SK-N-SH treated with all-trans-retinoic acid at 6 μM for 48 hours (cell line): Measurements from ENCODE around the gene XPO6.

Source experiments
- ATAC-seq: fragments of 200-7000 bp; cut with Tn5 transposase; 3 replicates; pipeline ENCODE4 v1.9.1; 2020; ENCODE audit warnings: mild to moderate bottlenecking, moderate library complexity
- ARNTL ChIP-seq: fragments of 450-650 bp; formaldehyde crosslinking; IDR thresholded peaks from 2 replicates; pipeline ENCODE4 v1.5.0; 2020; ENCODE audit warnings: low read depth, mild to moderate bottlenecking, moderate library complexity, borderline replicate concordance
- BACH2 ChIP-seq: fragments of 250-450 bp; sonication (Bioruptor Pico); IDR thresholded peaks from 2 replicates; pipeline ENCODE4 v1.9.0; 2021; ENCODE audit warnings: mild to moderate bottlenecking, borderline replicate concordance
- CSDC2 ChIP-seq: fragments of 250-450 bp; sonication (Bioruptor Pico); IDR thresholded peaks from 2 replicates; pipeline ENCODE4 v1.5.0; 2020; ENCODE audit warnings: mild to moderate bottlenecking, moderate library complexity
- ESRRG ChIP-seq: fragments of 250-450 bp; sonication (Bioruptor Pico); IDR thresholded peaks from 2 replicates; pipeline ENCODE4 v1.6.1; 2021; ENCODE audit warnings: mild to moderate bottlenecking
- GLIS3 ChIP-seq: fragments of 250-450 bp; sonication (Bioruptor Pico); IDR thresholded peaks from 2 replicates; pipeline ENCODE4 v1.5.0; 2020; ENCODE audit warnings: mild to moderate bottlenecking, moderate library complexity
- ISL1 ChIP-seq: fragments of 250-450 bp; sonication (Bioruptor Pico); IDR thresholded peaks from 2 replicates; pipeline ENCODE4 v2.1.2; 2022; ENCODE audit warnings: mild to moderate bottlenecking, moderate library complexity
- OSR1 ChIP-seq: fragments of 250-450 bp; sonication (Bioruptor Pico); IDR thresholded peaks from 2 replicates; pipeline ENCODE4 v1.8.0; 2022; ENCODE audit warnings: moderate library complexity, mild to moderate bottlenecking, inconsistent platforms
- PPARA ChIP-seq: fragments of 250-450 bp; sonication (Bioruptor Pico); IDR thresholded peaks from 2 replicates; pipeline ENCODE4 v1.5.0; 2020; ENCODE audit warnings: mild to moderate bottlenecking, borderline replicate concordance
- RARB ChIP-seq: fragments of 250-450 bp; sonication (Bioruptor Pico); IDR thresholded peaks from 2 replicates; pipeline ENCODE4 v1.8.0; 2021; ENCODE audit warnings: mild to moderate bottlenecking, moderate library complexity
- SNAI2 ChIP-seq: fragments of 250-450 bp; sonication (Bioruptor Pico); IDR thresholded peaks from 2 replicates; pipeline ENCODE4 v1.5.0; 2020; ENCODE audit warnings: mild to moderate bottlenecking, moderate library complexity
- TCF4 ChIP-seq: fragments of 250-450 bp; sonication (Bioruptor Pico); IDR thresholded peaks from 2 replicates; pipeline ENCODE4 v1.8.0; 2021; ENCODE audit warnings: mild to moderate bottlenecking, moderate library complexity, borderline replicate concordance
- TOX ChIP-seq: fragments of 250-450 bp; sonication (Bioruptor Pico); IDR thresholded peaks from 2 replicates; pipeline ENCODE4 v1.8.0; 2021; ENCODE audit warnings: mild to moderate bottlenecking, moderate library complexity, borderline replicate concordance
- ZC3H10 ChIP-seq: fragments of 250-450 bp; sonication (Bioruptor Pico); IDR thresholded peaks from 2 replicates; pipeline ENCODE4 v1.5.1; 2021; ENCODE audit warnings: mild to moderate bottlenecking, moderate library complexity
- ZFP3 ChIP-seq: fragments of 250-450 bp; sonication (Bioruptor Pico); IDR thresholded peaks from 2 replicates; pipeline ENCODE4 v1.5.0; 2020; ENCODE audit warnings: mild to moderate bottlenecking, moderate library complexity
- ZFP30 ChIP-seq: fragments of 450-650 bp; formaldehyde crosslinking; IDR thresholded peaks from 2 replicates; pipeline ENCODE4 v1.5.0; 2022; ENCODE audit warnings: mild to moderate bottlenecking, moderate library complexity
- ZNF565 ChIP-seq: fragments of 450-650 bp; formaldehyde crosslinking; conservative IDR thresholded peaks from 2 replicates; pipeline ENCODE4 v1.5.0; 2020; ENCODE audit warnings: low read depth, mild to moderate bottlenecking, moderate library complexity
- ZNF70 ChIP-seq: fragments of 450-650 bp; formaldehyde crosslinking; IDR thresholded peaks from 2 replicates; pipeline ENCODE4 v1.5.0; 2020; ENCODE audit warnings: mild to moderate bottlenecking, moderate library complexity
- ZNF8 ChIP-seq: fragments of 450-650 bp; formaldehyde crosslinking; IDR thresholded peaks from 2 replicates; pipeline ENCODE4 v1.5.0; 2020; ENCODE audit warnings: mild to moderate bottlenecking, moderate library complexity
- TF ChIP-seq, protein P1 (sequence below): fragments of 250-450 bp; sonication (Bioruptor Pico); IDR thresholded peaks from 2 replicates; pipeline ENCODE4 v1.5.0; 2020; ENCODE audit warnings: mild to moderate bottlenecking, moderate library complexity
- TF ChIP-seq, protein P2 (sequence below): fragments of 250-450 bp; sonication (Bioruptor Pico); IDR thresholded peaks from 2 replicates; pipeline ENCODE4 v1.8.0; 2020; ENCODE audit warnings: mild to moderate bottlenecking, moderate library complexity, borderline replicate concordance
- TF ChIP-seq, protein P3 (sequence below): fragments of 250-450 bp; sonication (Bioruptor Pico); IDR thresholded peaks from 2 replicates; pipeline ENCODE4 v1.5.1; 2020; ENCODE audit warnings: low read depth, mild to moderate bottlenecking, moderate library complexity
- TF ChIP-seq, protein P4 (sequence below): fragments of 250-450 bp; sonication (Bioruptor Pico); IDR thresholded peaks from 2 replicates; pipeline ENCODE4 v1.8.0; 2021; ENCODE audit warnings: low read depth, mild to moderate bottlenecking, moderate library complexity, borderline replicate concordance

XPO6 gene

DNA sequence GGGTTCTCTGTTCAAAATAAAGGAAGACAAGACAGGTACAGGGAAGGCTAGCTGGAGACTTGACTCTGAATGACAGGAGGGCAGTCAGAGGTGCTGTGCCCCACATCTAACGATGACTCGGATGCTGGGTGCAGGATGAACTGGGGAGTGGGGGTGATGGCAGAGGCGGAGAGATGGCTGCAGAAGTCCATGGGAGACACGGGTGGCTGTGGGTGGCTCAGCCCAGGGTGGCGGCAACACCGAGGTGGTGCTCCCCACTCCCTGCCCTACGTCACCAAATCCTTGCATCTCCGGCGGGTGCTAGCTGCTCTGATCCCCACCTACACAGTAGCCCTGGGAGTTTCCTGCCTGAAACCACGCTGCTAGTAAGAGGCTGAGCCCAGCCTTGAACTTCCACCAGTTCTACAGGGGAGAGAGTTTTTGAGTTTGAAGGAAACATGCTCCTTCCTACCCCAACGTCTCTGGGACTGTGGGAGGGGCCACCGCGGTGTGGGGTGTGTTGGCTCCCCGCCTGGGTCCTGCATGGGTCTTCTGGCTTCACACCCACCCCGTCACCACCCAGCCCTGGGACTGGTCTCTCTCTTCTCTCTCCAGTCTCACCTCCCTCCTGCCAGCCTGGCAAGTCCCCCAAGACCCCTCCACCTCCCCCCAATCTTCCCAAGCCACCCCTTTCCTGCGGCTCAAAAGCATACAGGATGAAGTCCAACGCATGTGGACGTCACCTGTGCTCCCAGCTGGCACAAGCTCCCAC, 152.8 kb downstream of the XPO6 start:
- ATAC-seq: no peak

DNA sequence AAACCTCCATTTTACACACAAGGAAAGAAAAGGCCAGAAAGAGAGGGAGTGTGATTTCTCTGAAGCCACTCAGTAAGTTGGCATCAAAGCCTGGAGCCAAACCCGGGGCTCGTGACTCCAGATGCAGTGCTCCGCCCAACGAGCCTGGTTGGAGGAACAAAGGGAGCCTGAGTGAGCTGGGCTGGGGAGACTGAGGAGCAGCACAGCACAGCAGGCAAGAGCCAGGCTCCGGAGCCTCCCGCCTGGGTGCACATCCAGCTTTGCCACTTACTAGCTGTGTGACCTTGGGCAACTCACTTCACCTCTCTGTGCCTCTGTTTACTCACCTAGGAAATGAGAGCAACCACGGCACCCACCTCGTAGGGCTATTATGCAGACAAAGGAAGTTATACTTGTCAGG, 153.8 kb downstream of the XPO6 start:
- ATAC-seq: no peak
- TF ChIP-seq PPARA (CRISPR knock-in tag): no peak
- TF ChIP-seq ZC3H10 (CRISPR knock-in tag): no peak
- TF ChIP-seq, protein P1, sequence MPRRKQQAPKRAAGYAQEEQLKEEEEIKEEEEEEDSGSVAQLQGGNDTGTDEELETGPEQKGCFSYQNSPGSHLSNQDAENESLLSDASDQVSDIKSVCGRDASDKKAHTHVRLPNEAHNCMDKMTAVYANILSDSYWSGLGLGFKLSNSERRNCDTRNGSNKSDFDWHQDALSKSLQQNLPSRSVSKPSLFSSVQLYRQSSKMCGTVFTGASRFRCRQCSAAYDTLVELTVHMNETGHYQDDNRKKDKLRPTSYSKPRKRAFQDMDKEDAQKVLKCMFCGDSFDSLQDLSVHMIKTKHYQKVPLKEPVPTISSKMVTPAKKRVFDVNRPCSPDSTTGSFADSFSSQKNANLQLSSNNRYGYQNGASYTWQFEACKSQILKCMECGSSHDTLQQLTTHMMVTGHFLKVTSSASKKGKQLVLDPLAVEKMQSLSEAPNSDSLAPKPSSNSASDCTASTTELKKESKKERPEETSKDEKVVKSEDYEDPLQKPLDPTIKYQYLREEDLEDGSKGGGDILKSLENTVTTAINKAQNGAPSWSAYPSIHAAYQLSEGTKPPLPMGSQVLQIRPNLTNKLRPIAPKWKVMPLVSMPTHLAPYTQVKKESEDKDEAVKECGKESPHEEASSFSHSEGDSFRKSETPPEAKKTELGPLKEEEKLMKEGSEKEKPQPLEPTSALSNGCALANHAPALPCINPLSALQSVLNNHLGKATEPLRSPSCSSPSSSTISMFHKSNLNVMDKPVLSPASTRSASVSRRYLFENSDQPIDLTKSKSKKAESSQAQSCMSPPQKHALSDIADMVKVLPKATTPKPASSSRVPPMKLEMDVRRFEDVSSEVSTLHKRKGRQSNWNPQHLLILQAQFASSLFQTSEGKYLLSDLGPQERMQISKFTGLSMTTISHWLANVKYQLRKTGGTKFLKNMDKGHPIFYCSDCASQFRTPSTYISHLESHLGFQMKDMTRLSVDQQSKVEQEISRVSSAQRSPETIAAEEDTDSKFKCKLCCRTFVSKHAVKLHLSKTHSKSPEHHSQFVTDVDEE (CRISPR knock-in tag): no peak
- no peak for TF ChIP-seq ZNF8 (CRISPR knock-in tag)
- no peak for TF ChIP-seq ZNF565 (CRISPR knock-in tag)
- TF ChIP-seq, protein P2, sequence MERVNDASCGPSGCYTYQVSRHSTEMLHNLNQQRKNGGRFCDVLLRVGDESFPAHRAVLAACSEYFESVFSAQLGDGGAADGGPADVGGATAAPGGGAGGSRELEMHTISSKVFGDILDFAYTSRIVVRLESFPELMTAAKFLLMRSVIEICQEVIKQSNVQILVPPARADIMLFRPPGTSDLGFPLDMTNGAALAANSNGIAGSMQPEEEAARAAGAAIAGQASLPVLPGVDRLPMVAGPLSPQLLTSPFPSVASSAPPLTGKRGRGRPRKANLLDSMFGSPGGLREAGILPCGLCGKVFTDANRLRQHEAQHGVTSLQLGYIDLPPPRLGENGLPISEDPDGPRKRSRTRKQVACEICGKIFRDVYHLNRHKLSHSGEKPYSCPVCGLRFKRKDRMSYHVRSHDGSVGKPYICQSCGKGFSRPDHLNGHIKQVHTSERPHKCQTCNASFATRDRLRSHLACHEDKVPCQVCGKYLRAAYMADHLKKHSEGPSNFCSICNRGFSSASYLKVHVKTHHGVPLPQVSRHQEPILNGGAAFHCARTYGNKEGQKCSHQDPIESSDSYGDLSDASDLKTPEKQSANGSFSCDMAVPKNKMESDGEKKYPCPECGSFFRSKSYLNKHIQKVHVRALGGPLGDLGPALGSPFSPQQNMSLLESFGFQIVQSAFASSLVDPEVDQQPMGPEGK (CRISPR knock-in tag): no peak
- TF ChIP-seq ZFP30: no peak
- TF ChIP-seq, protein P3, sequence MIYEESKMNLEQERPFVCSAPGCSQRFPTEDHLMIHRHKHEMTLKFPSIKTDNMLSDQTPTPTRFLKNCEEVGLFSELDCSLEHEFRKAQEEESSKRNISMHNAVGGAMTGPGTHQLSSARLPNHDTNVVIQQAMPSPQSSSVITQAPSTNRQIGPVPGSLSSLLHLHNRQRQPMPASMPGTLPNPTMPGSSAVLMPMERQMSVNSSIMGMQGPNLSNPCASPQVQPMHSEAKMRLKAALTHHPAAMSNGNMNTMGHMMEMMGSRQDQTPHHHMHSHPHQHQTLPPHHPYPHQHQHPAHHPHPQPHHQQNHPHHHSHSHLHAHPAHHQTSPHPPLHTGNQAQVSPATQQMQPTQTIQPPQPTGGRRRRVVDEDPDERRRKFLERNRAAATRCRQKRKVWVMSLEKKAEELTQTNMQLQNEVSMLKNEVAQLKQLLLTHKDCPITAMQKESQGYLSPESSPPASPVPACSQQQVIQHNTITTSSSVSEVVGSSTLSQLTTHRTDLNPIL (CRISPR knock-in tag): no peak
- TF ChIP-seq OSR1 (CRISPR knock-in tag): no peak
- TF ChIP-seq TCF4 (CRISPR knock-in tag): no peak
- no peak for TF ChIP-seq ARNTL (CRISPR knock-in tag)
- TF ChIP-seq CSDC2 (CRISPR knock-in tag): no peak
- TF ChIP-seq ZFP3: no peak
- TF ChIP-seq ESRRG: no peak

More for the DNA sequence above, 152.8 kb downstream of the XPO6 start:
- TF ChIP-seq ZNF565 (CRISPR knock-in tag) (no peak), CSDC2 (CRISPR knock-in tag) (no peak), ZNF70 (no peak), TOX (no peak), ZC3H10 (CRISPR knock-in tag) (no peak), BACH2 (CRISPR knock-in tag) (no peak), ARNTL (CRISPR knock-in tag) (no peak), ZFP3 (no peak), ZFP30 (no peak), TCF4 (CRISPR knock-in tag) (no peak)

DNA sequence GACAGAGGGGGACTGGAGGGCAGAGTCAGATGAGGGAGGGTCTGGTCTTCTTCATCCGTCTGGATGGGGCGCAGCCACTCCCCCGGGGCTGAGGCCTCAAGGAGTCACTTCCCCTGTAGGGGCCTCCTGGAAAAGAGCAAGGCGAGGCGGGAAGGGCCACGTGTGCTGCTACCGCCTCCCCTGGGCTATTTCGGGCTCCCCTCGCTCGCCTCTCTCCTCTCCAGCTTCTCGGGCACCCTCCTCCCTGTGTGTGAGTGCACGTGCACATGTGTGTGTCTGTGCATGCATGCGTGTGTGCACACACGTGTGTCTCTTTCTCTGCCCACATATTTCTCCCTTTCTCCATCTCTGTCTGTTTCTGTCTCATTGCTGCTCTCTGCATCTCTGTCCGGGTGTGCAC, 158.3 kb downstream of the XPO6 start:
- TF ChIP-seq ZC3H10 (CRISPR knock-in tag): no peak
- TF ChIP-seq ZNF565 (CRISPR knock-in tag): no peak
- no peak for TF ChIP-seq TOX
- no peak for TF ChIP-seq ARNTL (CRISPR knock-in tag)
- no peak for TF ChIP-seq BACH2 (CRISPR knock-in tag)
- TF ChIP-seq SNAI2 (CRISPR knock-in tag): no peak
- TF ChIP-seq ZFP3: no peak
- no peak for TF ChIP-seq ESRRG
- no peak for TF ChIP-seq GLIS3
- TF ChIP-seq, protein P2 (CRISPR knock-in tag): no peak
- TF ChIP-seq OSR1 (CRISPR knock-in tag): no peak
- no peak for TF ChIP-seq PPARA (CRISPR knock-in tag)
- no peak for TF ChIP-seq RARB (CRISPR knock-in tag)
- TF ChIP-seq ZFP30: no peak
- TF ChIP-seq, protein P3 (CRISPR knock-in tag): no peak
- TF ChIP-seq, protein P4, sequence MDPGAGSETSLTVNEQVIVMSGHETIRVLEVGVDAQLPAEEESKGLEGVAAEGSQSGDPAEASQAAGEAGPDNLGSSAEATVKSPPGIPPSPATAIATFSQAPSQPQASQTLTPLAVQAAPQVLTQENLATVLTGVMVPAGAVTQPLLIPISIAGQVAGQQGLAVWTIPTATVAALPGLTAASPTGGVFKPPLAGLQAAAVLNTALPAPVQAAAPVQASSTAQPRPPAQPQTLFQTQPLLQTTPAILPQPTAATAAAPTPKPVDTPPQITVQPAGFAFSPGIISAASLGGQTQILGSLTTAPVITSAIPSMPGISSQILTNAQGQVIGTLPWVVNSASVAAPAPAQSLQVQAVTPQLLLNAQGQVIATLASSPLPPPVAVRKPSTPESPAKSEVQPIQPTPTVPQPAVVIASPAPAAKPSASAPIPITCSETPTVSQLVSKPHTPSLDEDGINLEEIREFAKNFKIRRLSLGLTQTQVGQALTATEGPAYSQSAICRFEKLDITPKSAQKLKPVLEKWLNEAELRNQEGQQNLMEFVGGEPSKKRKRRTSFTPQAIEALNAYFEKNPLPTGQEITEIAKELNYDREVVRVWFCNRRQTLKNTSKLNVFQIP: no peak
- no peak for TF ChIP-seq CSDC2 (CRISPR knock-in tag)
- no peak for TF ChIP-seq TCF4 (CRISPR knock-in tag)
- no peak for TF ChIP-seq ZNF8 (CRISPR knock-in tag)
- no peak for TF ChIP-seq ISL1 (CRISPR knock-in tag)
- no peak for ATAC-seq
